Activated naive CD8-positive, alpha-beta T cell treated with anti-CD3 and anti-CD28 coated beads, Interleukin-2, amount 50 U/mL, for 24 hours (primary cell): ENCODE data around the gene HAT1.

ENCODE experiments used
- ATAC-seq: fragments of 150-1000 bp; cut with Tn5 transposase; one replicate; pipeline ENCODE4 v1.10.0; 2021
- DNase-seq: peaks from one replicate; pipeline ENCODE4 v3.0.0; 2021
- H3K27ac Mint-ChIP-seq: one replicate; pipeline ENCODE4 v1.8.0; 2021; ENCODE audit warnings: mild to moderate bottlenecking, mixed read lengths
- H3K27me3 Mint-ChIP-seq: one replicate; pipeline ENCODE4 v1.8.0; 2021; ENCODE audit warnings: mixed read lengths
- H3K36me3 Mint-ChIP-seq: one replicate; pipeline ENCODE4 v1.8.0; 2021; ENCODE audit warnings: low read depth, mixed read lengths
- H3K4me1 Mint-ChIP-seq: one replicate; pipeline ENCODE4 v1.8.0; 2021; ENCODE audit warnings: mixed read lengths
- H3K4me3 Mint-ChIP-seq: one replicate; pipeline ENCODE4 v1.8.0; 2021; ENCODE audit warnings: mild to moderate bottlenecking, moderate library complexity, mixed read lengths
- H3K9me3 Mint-ChIP-seq: one replicate; pipeline ENCODE4 v1.8.0; 2021; ENCODE audit warnings: mixed read lengths

Gene HAT1, protein sequence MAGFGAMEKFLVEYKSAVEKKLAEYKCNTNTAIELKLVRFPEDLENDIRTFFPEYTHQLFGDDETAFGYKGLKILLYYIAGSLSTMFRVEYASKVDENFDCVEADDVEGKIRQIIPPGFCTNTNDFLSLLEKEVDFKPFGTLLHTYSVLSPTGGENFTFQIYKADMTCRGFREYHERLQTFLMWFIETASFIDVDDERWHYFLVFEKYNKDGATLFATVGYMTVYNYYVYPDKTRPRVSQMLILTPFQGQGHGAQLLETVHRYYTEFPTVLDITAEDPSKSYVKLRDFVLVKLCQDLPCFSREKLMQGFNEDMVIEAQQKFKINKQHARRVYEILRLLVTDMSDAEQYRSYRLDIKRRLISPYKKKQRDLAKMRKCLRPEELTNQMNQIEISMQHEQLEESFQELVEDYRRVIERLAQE

DNA sequence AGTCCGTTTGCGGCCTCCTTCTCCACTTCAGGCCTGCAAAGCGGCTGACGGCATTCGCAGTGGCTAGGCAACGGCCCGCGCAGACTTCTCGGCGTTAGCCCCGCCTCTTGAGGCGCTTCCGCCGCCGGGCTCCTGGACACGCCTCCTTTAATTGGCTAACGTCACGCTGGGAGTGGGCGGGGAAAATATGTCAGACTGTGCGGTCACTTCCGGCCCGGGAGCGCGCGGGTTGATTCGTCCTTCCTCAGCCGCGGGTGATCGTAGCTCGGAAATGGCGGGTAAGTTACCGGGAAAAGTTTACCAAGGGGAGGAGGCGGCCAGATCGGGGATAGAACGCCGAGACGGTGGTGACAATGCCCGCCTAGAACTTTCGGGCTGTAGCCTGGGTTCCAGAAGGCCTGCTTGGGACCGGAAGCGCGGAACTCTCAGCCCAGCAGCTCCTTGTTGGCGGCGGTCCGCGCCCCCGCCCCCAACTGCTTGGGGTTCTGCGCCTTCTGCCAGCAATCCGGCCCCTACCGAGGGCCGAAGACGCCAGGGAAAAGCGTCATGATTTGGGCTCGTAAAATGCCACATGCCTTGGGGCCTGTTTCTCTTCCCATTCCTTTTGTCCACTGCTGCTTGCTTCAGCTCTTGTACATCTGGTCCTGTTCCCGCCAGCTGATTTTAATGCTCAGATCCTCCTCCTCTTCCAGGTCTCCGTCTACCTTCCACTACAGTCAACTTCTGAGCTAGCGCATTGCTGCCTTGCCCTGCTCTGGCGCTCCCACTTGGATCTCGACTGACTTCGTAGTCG is at the start of gene HAT1:
HAT1 (plus strand) TSS at position 232 of the 793 bp plus-strand sequence; CDS start at position 272, 40 bp downstream.
- peak; percentile 95 for ATAC-seq
- H3K4me3 Mint-ChIP-seq: peak within 1 kb of the TSS; percentile 100
- no peaks in the 10 kb centered on the region for H3K27me3 Mint-ChIP-seq
- peaks cover 20% of the 10 kb centered on the region for H3K36me3 Mint-ChIP-seq
- H3K4me1 Mint-ChIP-seq: peaks cover 37% of the 10 kb centered on the region
- H3K9me3 Mint-ChIP-seq: no peaks in the 10 kb centered on the region
- H3K27ac Mint-ChIP-seq: peak within 1 kb of the TSS; percentile 99
- peak; percentile 98 for DNase-seq

DNA sequence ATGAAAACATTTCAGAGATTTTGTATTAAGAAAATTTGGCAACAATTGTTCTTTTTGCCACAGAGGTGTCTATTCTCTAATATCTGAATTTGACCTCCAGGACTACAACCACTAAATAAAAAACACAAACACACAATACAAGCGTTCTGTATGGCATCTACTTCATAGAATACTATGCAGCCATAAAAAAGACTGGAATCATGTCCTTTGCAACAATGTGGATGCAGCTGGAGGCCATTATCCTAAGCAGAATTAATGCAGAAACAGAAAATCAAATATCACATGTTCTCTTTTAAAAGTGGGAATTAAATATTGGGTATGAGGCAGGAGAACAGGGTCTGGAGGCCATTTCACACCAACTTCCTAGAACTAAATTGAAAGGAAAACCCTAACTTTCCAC is 47.7 kb upstream of the HAT1 start:
- Mint-ChIP-seq H3K27ac (no peak overlapping the region), H3K4me3 (no peak overlapping the region), H3K27me3 (no peaks in the 10 kb centered on the region), H3K9me3 (peaks cover 4% of the 10 kb centered on the region), H3K4me1 (peaks cover 20% of the 10 kb centered on the region), H3K36me3 (peaks cover 32% of the 10 kb centered on the region)
- no peak for DNase-seq
- ATAC-seq: no peak

DNA sequence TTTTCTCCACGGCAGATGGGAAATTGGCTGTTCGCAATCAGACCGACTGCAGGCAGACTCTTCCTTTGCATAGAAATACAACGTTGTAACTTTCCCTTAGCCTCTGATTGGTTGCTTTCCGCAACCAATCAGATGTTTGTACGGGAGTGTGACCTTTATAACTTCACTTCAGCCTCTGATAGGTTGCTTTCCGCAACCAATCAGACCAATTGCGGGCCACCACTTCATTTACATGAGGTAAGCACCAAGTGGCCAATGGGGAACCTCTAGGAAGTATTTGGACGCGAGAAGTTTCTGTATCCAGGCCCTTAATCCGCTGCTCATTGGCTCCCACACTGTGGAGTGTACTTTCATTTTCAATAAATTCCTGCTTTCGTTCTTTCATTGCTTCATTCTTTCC is 47.3 kb upstream of the HAT1 start:
- no peak for DNase-seq
- no peaks in the 10 kb centered on the region for H3K27me3 Mint-ChIP-seq
- H3K4me1 Mint-ChIP-seq: peaks cover 23% of the 10 kb centered on the region
- H3K4me3 Mint-ChIP-seq: no peak overlapping the region
- no peak overlapping the region for H3K27ac Mint-ChIP-seq
- H3K36me3 Mint-ChIP-seq: peaks cover 32% of the 10 kb centered on the region
- H3K9me3 Mint-ChIP-seq: peaks cover 4% of the 10 kb centered on the region
- ATAC-seq: no peak

DNA sequence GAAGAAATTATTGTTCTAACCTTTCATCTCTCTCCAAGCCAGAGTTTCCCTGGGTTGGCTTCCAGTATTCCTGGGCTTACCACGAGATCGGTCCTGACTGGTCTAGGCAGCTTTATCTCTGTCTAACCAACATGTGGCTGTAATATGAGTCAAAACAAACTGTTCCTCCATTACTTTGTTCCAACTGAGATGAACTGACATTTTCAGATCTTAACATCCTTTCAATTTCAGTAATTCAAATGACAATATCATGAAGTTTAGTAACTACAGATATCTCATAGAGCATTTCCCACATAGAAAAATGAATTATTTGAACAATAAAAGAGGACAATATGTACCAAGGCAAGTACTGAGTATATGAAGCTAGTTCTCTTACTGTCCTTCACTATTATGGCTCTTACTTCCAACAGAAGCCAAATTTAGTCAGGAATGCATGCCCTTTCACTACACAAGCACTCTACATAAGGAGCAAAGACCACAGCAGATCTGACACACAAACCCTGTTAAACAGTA is 43.7 kb upstream of the HAT1 start:
- no peak for DNase-seq
- ATAC-seq: peak; percentile 50
- no peaks in the 10 kb centered on the region for H3K27me3 Mint-ChIP-seq

DNA sequence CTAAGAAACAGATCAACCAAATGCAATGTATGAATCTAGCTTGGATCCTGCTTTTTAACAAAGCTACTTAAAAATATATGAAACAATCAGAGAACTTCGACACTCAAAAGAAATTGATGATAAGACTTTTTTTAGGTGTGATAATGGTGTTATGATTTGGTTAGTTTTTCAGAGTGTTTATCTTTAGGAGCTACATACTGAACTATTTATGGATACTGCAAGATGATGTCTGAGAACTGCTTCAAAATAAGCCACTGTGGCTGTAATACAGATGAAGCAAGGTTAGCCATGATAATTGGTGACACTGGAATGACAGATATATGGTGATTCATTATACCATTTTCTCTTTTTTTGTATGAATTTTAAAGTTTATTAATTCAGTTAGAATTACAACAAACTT is 42.4 kb upstream of the HAT1 start:
- peaks cover 4% of the 10 kb centered on the region for H3K9me3 Mint-ChIP-seq
- H3K27ac Mint-ChIP-seq: no peak overlapping the region
- peaks cover 40% of the 10 kb centered on the region for H3K4me1 Mint-ChIP-seq
- H3K4me3 Mint-ChIP-seq: no peak overlapping the region
- H3K36me3 Mint-ChIP-seq: peaks cover 13% of the 10 kb centered on the region
- no peak for ATAC-seq
- no peaks in the 10 kb centered on the region for H3K27me3 Mint-ChIP-seq
- no peak for DNase-seq

More for the DNA sequence above, 43.7 kb upstream of the HAT1 start:
- H3K4me3 Mint-ChIP-seq: no peak overlapping the region
- H3K27ac Mint-ChIP-seq: peak overlapping the region; percentile 53
- H3K9me3 Mint-ChIP-seq: peaks cover 4% of the 10 kb centered on the region
- H3K36me3 Mint-ChIP-seq: peaks cover 17% of the 10 kb centered on the region
- H3K4me1 Mint-ChIP-seq: peaks cover 38% of the 10 kb centered on the region

DNA sequence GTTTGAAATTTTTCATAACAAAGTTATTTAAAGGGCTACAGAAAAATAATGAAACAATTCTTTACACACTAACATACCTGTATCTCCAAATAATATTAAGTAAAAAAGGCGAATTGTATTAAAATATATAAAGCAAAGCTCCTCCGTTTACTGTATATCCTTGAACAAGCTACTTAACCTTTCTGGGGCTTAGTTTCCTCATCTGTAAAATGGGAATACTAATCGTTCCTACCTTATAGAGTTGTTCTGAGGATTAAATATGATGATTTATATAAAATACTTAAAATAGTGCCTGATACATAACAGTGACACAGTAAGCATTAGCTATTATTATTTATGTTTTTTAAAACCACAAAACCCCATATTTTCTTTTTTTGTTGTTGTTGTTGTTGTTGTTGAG is 41.5 kb upstream of the HAT1 start:
- H3K27me3 Mint-ChIP-seq: no peaks in the 10 kb centered on the region
- H3K27ac Mint-ChIP-seq: no peak overlapping the region
- peaks cover 6% of the 10 kb centered on the region for H3K36me3 Mint-ChIP-seq
- peaks cover 40% of the 10 kb centered on the region for H3K4me1 Mint-ChIP-seq
- no peak overlapping the region for H3K4me3 Mint-ChIP-seq
- H3K9me3 Mint-ChIP-seq: no peaks in the 10 kb centered on the region
- no peak for ATAC-seq
- no peak for DNase-seq

DNA sequence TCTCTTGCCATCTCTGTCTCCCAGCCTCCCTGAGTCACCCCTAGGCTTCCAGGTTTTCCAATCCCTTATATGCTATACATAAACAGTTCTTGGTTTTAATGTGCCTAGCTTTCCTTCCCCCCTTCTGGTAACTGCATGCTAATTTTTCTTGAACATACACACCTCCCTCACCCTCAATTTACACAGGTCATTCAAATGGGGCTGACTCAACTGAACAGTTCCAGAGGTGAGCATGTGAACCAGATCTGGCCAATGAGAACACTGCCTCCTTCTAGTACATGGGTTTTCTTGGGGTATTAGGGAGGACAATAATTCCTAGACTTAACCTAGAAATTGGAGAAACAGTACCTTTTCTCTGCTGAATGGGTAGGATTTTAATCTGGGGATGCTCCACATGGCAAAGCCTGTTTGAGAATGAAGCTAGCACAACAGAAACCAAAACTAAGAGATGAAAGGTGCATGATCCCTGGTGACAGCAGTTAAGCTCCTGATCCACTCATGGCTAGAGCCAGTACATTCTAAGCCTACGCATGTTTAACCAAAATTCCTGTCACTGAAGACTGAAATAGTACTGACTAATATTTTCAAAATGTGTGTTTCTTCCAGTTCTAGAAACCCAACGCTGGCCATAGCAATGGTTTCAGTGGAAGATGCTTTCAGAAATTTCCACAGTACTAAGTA is 40.0 kb upstream of the HAT1 start:
- Mint-ChIP-seq H3K4me1 (peaks cover 34% of the 10 kb centered on the region), H3K36me3 (peaks cover 6% of the 10 kb centered on the region), H3K9me3 (no peaks in the 10 kb centered on the region), H3K27me3 (no peaks in the 10 kb centered on the region), H3K27ac (no peak overlapping the region), H3K4me3 (no peak overlapping the region)
- ATAC-seq: peak; percentile 73
- no peak for DNase-seq

DNA sequence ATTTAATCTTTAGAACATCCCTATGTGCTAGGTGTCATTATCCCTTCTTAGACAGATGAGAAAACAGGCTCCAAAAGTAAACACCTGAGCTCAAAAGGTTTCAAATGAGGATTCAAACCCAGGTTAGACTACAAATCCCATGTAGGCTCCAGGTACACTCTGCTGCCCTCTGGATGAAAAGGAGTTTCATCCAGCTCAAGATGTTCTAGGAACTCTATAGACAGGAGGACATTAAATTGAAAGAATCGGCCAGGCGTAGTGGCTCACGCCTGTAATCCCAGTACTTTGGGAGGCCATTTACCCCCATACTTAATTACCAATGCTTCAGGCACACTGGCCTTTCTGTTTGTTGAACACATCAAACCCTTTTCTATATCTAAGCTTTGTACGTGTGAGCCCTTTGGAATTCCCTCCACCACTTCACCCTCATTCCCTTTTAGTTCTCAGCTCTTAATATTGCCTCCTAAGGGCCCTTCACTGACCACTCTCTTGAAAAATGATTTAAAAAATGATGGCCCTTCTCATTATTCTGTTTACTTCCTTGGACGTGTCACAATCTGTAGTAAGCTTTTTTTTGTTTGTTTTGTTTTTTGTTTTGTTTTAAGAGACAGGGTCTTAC is 38.9 kb upstream of the HAT1 start:
- Mint-ChIP-seq H3K9me3 (no peaks in the 10 kb centered on the region), H3K27me3 (no peaks in the 10 kb centered on the region), H3K4me3 (no peak overlapping the region), H3K4me1 (peaks cover 34% of the 10 kb centered on the region), H3K27ac (no peak overlapping the region), H3K36me3 (peaks cover 6% of the 10 kb centered on the region)
- no peak for ATAC-seq
- DNase-seq: no peak

DNA sequence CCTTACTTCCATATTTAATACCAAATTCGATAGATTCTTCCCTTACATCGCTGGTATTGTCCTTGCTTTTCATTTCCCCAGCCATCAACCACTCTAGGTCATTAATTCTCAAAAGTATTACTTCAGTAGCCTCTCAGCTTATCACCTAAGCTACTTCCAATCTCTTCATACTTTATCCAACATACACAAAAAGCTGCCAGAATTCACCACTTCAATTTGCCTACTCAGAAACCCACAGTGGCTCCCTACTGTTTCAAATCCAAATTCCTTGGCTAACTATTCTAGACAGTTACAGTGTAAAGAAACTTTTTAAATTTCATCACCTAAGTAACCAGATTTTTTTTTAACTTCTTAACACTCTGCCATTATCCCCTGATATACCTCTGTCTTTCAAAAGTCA is 32.9 kb upstream of the HAT1 start:
- no peak for ATAC-seq

DNA sequence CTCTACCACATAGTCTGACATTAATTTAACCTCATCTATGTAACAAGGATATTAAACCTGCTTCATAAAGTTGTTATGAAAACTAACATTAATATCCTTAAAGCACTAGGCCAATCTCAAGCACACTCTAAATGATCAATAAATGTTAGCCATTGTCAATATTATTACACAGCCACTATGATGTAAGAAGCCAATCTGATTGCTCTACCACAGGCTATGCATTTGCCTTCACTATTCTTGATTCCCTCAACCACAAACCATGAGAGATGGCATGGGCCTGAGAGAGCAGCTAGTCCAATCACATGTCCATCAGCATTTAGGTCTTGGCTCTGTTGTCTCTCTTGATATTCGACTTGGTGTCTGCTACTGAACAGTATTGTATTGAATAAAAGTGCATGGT is 32.5 kb upstream of the HAT1 start:
- DNase-seq (no peak), ATAC-seq (no peak)
- H3K4me1 Mint-ChIP-seq: peaks cover 35% of the 10 kb centered on the region
- no peak overlapping the region for H3K27ac Mint-ChIP-seq
- no peaks in the 10 kb centered on the region for H3K9me3 Mint-ChIP-seq
- H3K27me3 Mint-ChIP-seq: no peaks in the 10 kb centered on the region
- H3K4me3 Mint-ChIP-seq: no peak overlapping the region
- H3K36me3 Mint-ChIP-seq: peaks cover 16% of the 10 kb centered on the region

More for the DNA sequence above, 32.9 kb upstream of the HAT1 start:
- Mint-ChIP-seq H3K4me3 (no peak overlapping the region), H3K36me3 (peaks cover 16% of the 10 kb centered on the region), H3K27ac (no peak overlapping the region), H3K4me1 (peaks cover 30% of the 10 kb centered on the region), H3K9me3 (no peaks in the 10 kb centered on the region), H3K27me3 (no peaks in the 10 kb centered on the region)
- DNase-seq: no peak

DNA sequence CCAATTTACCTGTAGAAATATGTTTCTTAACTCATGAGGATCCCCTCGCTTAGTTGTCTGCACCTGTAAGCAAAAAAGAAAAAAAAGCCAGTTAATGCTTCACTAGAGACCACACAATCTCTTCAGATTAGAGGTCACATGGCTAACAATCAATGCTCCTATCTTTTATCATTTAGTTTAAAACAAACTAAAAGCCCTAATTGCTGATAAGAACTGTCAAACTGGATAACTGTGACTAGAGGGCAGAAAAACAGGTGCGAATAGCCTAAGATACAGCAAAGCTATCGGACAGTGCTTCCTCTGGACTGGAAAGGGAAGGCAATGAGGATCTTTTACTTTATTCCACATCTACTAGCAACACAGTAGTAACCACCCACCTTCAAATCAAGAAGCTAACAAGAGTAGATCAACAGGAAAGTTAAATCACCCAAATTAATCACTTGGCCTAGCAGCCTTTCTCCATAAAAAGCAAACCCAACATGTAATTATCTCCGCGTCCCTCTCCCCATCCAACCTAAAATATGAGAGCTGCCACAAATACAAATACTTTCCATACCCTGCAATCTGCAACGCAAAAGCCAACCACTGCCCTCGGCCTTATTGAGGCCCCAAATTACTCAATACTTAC is 29.0 kb upstream of the HAT1 start:
- ATAC-seq (no peak), DNase-seq (no peak)
- Mint-ChIP-seq H3K27me3 (no peaks in the 10 kb centered on the region), H3K27ac (peak overlapping the region; percentile 79), H3K4me3 (peak overlapping the region; percentile 91), H3K36me3 (peaks cover 16% of the 10 kb centered on the region), H3K9me3 (no peaks in the 10 kb centered on the region), H3K4me1 (peaks cover 32% of the 10 kb centered on the region)

DNA sequence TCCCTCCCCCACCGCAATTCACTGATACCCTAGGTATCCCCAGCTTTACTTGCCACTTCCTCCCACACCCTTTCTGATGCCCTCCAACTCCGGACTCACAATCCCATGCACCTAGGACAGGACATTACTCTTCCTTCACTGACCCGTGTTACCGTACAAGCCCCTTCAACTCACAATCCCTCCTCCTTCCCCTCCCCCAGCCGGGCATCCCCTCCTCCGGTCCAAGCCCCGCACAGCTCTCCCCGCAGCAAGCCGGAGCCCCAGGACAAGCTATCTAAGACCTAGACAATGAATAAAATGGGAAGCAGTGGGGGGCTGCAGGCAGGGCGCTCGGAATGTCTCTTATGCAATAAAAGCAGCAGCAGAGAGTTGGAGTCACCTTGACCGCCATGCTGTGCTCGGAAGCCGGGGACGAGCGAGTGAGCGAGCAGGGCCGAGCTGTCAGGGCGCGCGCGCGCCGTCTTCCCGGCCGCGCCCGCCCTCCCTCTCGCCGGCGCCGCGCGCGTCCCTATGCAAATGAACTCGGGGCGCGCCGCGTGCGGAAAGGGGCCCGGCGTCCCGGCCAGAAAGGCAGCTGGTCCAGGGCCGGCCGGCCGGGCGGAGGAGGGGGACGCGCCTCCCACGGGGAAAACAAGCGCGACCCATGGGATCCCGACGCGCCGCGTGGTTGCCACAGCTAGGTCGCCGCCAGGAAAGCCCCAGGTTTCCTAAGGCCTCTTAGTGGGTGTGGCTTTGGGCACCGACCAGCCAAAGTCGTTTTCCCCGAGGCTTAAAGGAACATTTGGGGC is 28.2 kb upstream of the HAT1 start, which contains the start of gene SLC25A12:
SLC25A12 (minus strand) TSS at position 421 of the 788 bp plus-strand sequence; CDS start at position 391, 30 bp downstream.
- H3K9me3 Mint-ChIP-seq: no peaks in the 10 kb centered on the region
- ATAC-seq (peak; percentile 97), DNase-seq (peak; percentile 82)
- H3K4me3 Mint-ChIP-seq: peak within 1 kb of the TSS; percentile 91
- H3K27me3 Mint-ChIP-seq: no peaks in the 10 kb centered on the region
- H3K4me1 Mint-ChIP-seq: peaks cover 32% of the 10 kb centered on the region
- H3K27ac Mint-ChIP-seq: peak within 1 kb of the TSS; percentile 79
- peaks cover 14% of the 10 kb centered on the region for H3K36me3 Mint-ChIP-seq

DNA sequence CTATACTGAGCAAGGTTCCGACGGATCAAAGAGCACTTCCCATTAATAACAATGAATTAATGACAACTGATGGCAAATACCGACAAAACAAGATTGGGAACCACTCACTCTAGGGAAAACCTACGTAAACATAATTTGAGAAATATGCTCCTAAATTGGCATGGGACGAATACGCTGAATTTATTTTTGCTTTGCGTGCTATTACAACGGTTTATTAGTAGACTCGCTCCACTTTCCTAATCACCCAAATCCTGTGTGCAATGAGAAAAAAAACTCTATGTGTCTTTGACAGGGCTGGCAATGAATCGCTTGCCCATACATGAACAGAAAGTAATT is 27.7 kb upstream of the HAT1 start:
- peaks cover 11% of the 10 kb centered on the region for H3K36me3 Mint-ChIP-seq
- ATAC-seq: no peak
- H3K27ac Mint-ChIP-seq: peak overlapping the region; percentile 74
- no peaks in the 10 kb centered on the region for H3K9me3 Mint-ChIP-seq
- H3K4me1 Mint-ChIP-seq: peaks cover 32% of the 10 kb centered on the region
- H3K27me3 Mint-ChIP-seq: no peaks in the 10 kb centered on the region
- no peak for DNase-seq
- H3K4me3 Mint-ChIP-seq: peak overlapping the region; percentile 91
